Upper lobe of left lung (tissue), 6 donors: Measurements from ENCODE around the gene RASSF4. TPM values are rescaled to one million over a fixed set of nuclear protein-coding genes. Genes with fewer than 3 reads are reported as not detected.

Source experiments
- ATAC-seq, 2 donors: fragments of 200-7000 bp; cut with Tn5 transposase; one replicate each; pipeline ENCODE4 v1.9.1; 2022; ENCODE audit warnings: mild to moderate bottlenecking in 2 of 2, moderate library complexity in 2 of 2; ENCODE audit not compliant: low FRiP score in 2 of 2
- DNase-seq, 2 donors: peaks; one replicate each; pipeline ENCODE4 v3.0.0-alpha.2; 2019 to 2020
- H3K27ac ChIP-seq, 4 donors: fragments of 200-600 bp; sonication (generic); one replicate each; pipeline ENCODE4 v1.5.1; 2016 to 2019
- H3K27me3 ChIP-seq, 4 donors: fragments of 200-600 bp; sonication (generic); one replicate each; pipeline ENCODE4 v1.5.1; 2017 to 2019
- H3K36me3 ChIP-seq, 4 donors: fragments of 200-600 bp; sonication (generic); one replicate each; pipeline ENCODE4 v1.5.1; 2016 to 2019
- H3K4me1 ChIP-seq, 4 donors: fragments of 200-600 bp; sonication (generic); one replicate each; pipeline ENCODE4 v1.5.1; 2018 to 2019
- H3K4me3 ChIP-seq, 4 donors: fragments of 200-600 bp; sonication (generic); one replicate each; pipeline ENCODE4 v1.5.1; 2017 to 2019; ENCODE audit warnings: mild to moderate bottlenecking in 2 of 4, moderate library complexity in 1 of 4
- H3K9me3 ChIP-seq, 4 donors: fragments of 200-600 bp; sonication (generic); one replicate each; pipeline ENCODE4 v1.5.1; 2018 to 2019
- EP300 ChIP-seq, 4 donors: sonication (generic); formaldehyde crosslinking; IDR thresholded peaks; one replicate each; pipeline ENCODE4 v1.5.1; 2017; ENCODE audit warnings: antibody characterized with exemption in 4 of 4, control low read depth in 2 of 4
- POLR2A ChIP-seq, 4 donors: fragments of 450-650 bp; IDR thresholded peaks; one replicate each; pipeline ENCODE4 v1.5.1; 2016 to 2017; ENCODE audit warnings: antibody characterized with exemption in 4 of 4, mild to moderate bottlenecking in 2 of 4
- POLR2AphosphoS5 ChIP-seq, 2 donors: sonication (generic); formaldehyde crosslinking; IDR thresholded peaks; one replicate each; pipeline ENCODE4 v1.5.1; 2017; ENCODE audit warnings: antibody characterized with exemption in 2 of 2
- WGBS, 2 donors: methylation state at CpG; one replicate each; pipeline ENCODE4 v1.1.5; 2017 to 2018; 5-methylcytosine and 5-hydroxymethylcytosine counted together
- total RNA-seq, 6 donors: library from RNA; depleted of rRNA in 4 of 6; stranded (reverse); fragments of >200 nt in 4 of 6; gene quantifications; one replicate each; pipeline versions ENCODE4 v1.1.0 to v1.2.1, GENCODE V29; 2016 to 2021
- TF ChIP-seq, protein P1 (sequence below), 6 experiments: fragments of 450-650 bp in 4 of 6; fragments of 200-600 bp in 2 of 6; sonication (generic) in 2 of 6; IDR thresholded peaks; one replicate each; pipeline ENCODE4 v1.5.1; 2016 to 2019; ENCODE audit warnings: antibody characterized with exemption in 6 of 6
- donor health status: DM: no; HTN: no; CAD: no; lungs with moderate emphysema.
- donor health status: DM: no; HTN: yes; CAD: no; lungs with severe emphysema.

RASSF4 gene
- total RNA-seq, 6 donors from 2014 or later, result 23.4 to 194 (median 48.0) TPM

DNA sequence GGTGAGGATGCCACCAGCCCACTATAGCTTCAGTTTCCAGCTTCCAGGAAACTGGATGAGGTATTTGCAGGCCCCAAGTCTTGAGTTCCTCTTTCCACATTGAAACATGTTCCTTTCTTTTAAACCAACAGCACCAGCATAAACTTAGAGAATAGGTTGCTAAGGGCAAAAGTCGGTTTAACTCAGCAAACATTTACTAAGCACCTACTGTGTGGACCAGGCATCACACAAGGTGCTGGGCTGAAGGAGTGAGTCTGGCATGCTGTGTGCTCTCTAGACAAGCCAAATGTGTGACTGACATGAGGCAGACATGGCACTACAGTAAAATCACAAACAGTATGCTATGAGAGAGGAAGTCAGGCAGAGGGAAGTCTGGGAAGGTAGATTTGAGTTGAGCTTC lies 11.0 kb upstream of the RASSF4 start:
- TF ChIP-seq POLR2A (IDR thresholded peaks at IDR 0.05) (no peak), EP300 (IDR thresholded peaks at IDR 0.05) (no peak), POLR2AphosphoS5 (IDR thresholded peaks at IDR 0.05) (no peak)
- TF ChIP-seq, protein P1, sequence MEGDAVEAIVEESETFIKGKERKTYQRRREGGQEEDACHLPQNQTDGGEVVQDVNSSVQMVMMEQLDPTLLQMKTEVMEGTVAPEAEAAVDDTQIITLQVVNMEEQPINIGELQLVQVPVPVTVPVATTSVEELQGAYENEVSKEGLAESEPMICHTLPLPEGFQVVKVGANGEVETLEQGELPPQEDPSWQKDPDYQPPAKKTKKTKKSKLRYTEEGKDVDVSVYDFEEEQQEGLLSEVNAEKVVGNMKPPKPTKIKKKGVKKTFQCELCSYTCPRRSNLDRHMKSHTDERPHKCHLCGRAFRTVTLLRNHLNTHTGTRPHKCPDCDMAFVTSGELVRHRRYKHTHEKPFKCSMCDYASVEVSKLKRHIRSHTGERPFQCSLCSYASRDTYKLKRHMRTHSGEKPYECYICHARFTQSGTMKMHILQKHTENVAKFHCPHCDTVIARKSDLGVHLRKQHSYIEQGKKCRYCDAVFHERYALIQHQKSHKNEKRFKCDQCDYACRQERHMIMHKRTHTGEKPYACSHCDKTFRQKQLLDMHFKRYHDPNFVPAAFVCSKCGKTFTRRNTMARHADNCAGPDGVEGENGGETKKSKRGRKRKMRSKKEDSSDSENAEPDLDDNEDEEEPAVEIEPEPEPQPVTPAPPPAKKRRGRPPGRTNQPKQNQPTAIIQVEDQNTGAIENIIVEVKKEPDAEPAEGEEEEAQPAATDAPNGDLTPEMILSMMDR (IDR thresholded peaks at IDR 0.05), result no peak
- WGBS, 2 donors, result 55 to 76% methylated on average over 1 of the region's 1 CpG
- no peak overlapping the region for H3K4me3 ChIP-seq
- no peaks in the 10 kb centered on the region for H3K27me3 ChIP-seq
- DNase-seq (no peak), ATAC-seq (peak in 1 of 2 donors; percentile 27)
- peak overlapping the region in 1 of 4 donors; percentile 39 for H3K27ac ChIP-seq
- H3K4me1 ChIP-seq, result peaks cover 10 to 30% (median 14%) of the 10 kb centered on the region in 4 donors
- H3K9me3 ChIP-seq, result peaks cover 0 to 3% (median 0%) of the 10 kb centered on the region in 4 donors
- no peaks in the 10 kb centered on the region for H3K36me3 ChIP-seq

DNA sequence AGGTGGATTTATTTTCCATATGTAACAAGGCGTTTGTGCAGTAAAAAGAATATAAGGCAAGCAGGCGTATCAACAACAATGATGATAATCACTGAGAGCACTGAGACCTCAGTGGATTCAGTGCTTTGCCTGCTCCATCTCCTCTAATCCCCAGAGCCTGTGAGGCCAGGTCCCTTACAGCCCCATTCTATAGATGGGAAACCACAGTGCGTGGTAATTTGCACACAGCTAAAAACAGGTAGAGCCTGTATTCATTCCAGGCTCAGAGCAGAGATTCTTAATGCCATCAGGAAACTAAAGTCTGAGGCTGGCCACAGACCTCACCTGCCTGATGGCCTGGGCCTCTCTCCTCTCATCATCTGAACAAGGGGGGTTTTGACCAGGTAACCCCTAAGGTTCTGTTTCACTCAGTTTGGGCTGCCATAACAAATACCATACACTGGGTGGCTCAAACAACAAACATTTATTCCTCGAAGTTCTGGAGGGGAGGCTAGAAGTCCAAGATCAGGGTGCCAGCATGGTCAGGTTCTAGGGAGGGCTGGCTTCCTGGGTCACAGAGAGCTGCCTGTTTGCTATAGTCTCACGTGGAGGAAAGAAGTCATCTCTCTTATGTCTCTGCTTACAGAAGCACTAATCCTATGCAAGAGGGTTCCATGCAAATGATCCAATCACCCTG lies 10.3 kb upstream of the RASSF4 start:
- ATAC-seq (no peak), DNase-seq (no peak)
- TF ChIP-seq, protein P1 (IDR thresholded peaks at IDR 0.05), result no peak
- no peak for TF ChIP-seq EP300 (IDR thresholded peaks at IDR 0.05)
- TF ChIP-seq POLR2A (IDR thresholded peaks at IDR 0.05), result no peak
- no peak for TF ChIP-seq POLR2AphosphoS5 (IDR thresholded peaks at IDR 0.05)
- H3K4me3 ChIP-seq, result no peak overlapping the region
- no peak overlapping the region for H3K27ac ChIP-seq
- no peaks in the 10 kb centered on the region for H3K27me3 ChIP-seq
- peaks cover 0 to 2% (median 0%) of the 10 kb centered on the region in 4 donors for H3K9me3 ChIP-seq
- peaks cover 0 to 2% (median 0%) of the 10 kb centered on the region in 4 donors for H3K36me3 ChIP-seq
- WGBS, 2 donors, result 74 to 78% methylated on average over 5 of the region's 5 CpGs
- peaks cover 10 to 30% (median 14%) of the 10 kb centered on the region in 4 donors for H3K4me1 ChIP-seq

GRCh38 chr10:44949915-44950314 lies 9.7 kb upstream of the RASSF4 start:
- TF ChIP-seq EP300 (IDR thresholded peaks at IDR 0.05) (no peak), POLR2AphosphoS5 (IDR thresholded peaks at IDR 0.05) (no peak), POLR2A (IDR thresholded peaks at IDR 0.05) (no peak)
- TF ChIP-seq, protein P1 (IDR thresholded peaks at IDR 0.05), result no peak
- no peaks in the 10 kb centered on the region for H3K27me3 ChIP-seq
- no peak for ATAC-seq
- H3K4me3 ChIP-seq, result no peak overlapping the region
- DNase-seq, result no peak
- WGBS, 2 donors, result 83 to 92% methylated on average over 1 to 3 of the region's 3 CpGs
- H3K27ac ChIP-seq, result no peak overlapping the region
- H3K36me3 ChIP-seq, result peaks cover 0 to 2% (median 0%) of the 10 kb centered on the region in 4 donors
- H3K9me3 ChIP-seq, result no peaks in the 10 kb centered on the region
- peaks cover 10 to 30% (median 14%) of the 10 kb centered on the region in 4 donors for H3K4me1 ChIP-seq

DNA sequence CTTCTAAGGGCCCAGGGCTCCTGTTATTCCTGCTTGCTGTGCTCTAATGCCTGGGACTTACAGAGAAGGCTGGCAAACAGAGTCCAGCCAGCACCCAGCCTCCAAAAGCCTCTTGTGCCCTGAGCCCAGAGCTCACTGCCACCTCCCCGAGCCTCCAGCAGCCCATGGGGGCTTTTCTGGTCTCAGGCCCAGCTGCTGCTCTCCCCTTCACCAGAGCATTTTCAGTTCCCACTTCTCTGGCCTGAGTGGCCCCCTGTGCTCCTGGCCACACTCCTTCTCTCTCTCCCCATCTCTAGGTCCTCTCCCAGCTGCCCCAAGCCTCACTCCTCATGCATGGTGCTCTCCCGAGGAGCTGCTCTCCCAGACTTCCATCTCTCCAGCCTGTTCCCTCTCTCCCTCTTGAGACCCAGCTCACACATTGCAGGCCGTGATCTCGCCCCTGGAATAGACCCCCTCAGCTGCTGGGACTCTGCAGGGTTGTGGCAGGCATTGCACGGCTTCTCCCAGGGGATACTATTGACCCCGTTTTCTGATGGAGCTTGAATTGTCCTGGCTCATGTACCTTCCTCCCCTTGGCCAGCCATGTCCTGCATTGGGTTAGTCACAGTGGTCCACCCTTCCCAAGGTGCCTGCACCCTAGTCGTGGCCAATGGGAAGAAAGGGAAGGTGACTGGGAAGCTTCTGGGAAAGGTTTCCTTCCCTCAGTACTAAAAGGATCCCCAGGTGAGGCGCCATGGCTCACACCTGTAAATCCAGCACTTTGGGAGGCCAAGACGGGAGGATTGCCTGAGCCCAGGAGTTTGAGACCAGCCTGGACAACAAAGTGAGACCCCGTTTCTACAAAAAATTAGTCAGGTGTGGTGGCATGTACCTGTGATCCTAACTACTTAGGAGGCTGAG lies 9.0 kb upstream of the RASSF4 start:
- no peak for DNase-seq
- WGBS, 2 donors, result 94 to 96% methylated on average over 10 of the region's 10 CpGs
- Histone ChIP-seq H3K27ac (no peak overlapping the region), H3K36me3 (peaks cover 0 to 2% (median under 1%) of the 10 kb centered on the region in 4 donors), H3K27me3 (no peaks in the 10 kb centered on the region), H3K9me3 (no peaks in the 10 kb centered on the region), H3K4me3 (no peak overlapping the region), H3K4me1 (peaks cover 10 to 29% (median 13%) of the 10 kb centered on the region in 4 donors)
- TF ChIP-seq POLR2A (IDR thresholded peaks at IDR 0.05), result no peak
- TF ChIP-seq POLR2AphosphoS5 (IDR thresholded peaks at IDR 0.05), result no peak
- no peak for TF ChIP-seq EP300 (IDR thresholded peaks at IDR 0.05)
- TF ChIP-seq, protein P1 (IDR thresholded peaks at IDR 0.05), result no peak
- ATAC-seq, result no peak
